Endothelial cell of umbilical vein (primary cell): ENCODE results near the gene LRIT2. TPM values are rescaled to one million over a fixed set of nuclear protein-coding genes. Genes with fewer than 3 reads are reported as not detected.

Source experiments
- BruUV-seq: library from RNA; stranded (reverse); fragments of 400-500 nt; replicated peaks from 2 replicates; lab custom pipeline; 2021; lab: Mats Ljungman, UMichigan
- CTCF ChIA-PET: fragments of 300-600, 350-600 bp; sonication (Branson Sonifier 250); formaldehyde crosslinking; loops from one replicate; lab custom pipeline; 2021; ENCODE audit warnings: antibody characterized with exemption, inconsistent platforms; lab: Charles Lee
- POLR2A ChIA-PET: fragments of 300-600, 350-600 bp; sonication (Branson Sonifier 250); formaldehyde crosslinking; loops from one replicate; lab custom pipeline; 2021; ENCODE audit warnings: antibody characterized with exemption, inconsistent platforms; lab: Charles Lee
- DNase-seq: peaks from one replicate; pipeline ENCODE4 v3.0.0-alpha.2; 2011; ENCODE audit warnings: low read depth, low spot score
- FAIRE-seq: peaks from 2 replicates; lab custom pipeline; 2011; peaks lifted over from hg19 to GRCh38; lab: Jason Lieb, UNC
- H2AFZ ChIP-seq: 2 replicates; pipeline ENCODE4 v1.6.0; 2012; ENCODE audit warnings: low read depth, low read length, control low read depth, inconsistent platforms
- H3K27ac ChIP-seq: 2 replicates; pipeline ENCODE4 v1.5.1; 2011; ENCODE audit warnings: low read depth, mild to moderate bottlenecking, control low read depth, low read length, moderate library complexity; ENCODE audit not compliant: insufficient read depth
- H3K27me3 ChIP-seq, 2 experiments: 2 replicates each; pipeline versions ENCODE4 v1.6.0 to v1.6.1; 2011; ENCODE audit warnings: low read length in 2 of 2, mixed read lengths in 1 of 2; ENCODE audit not compliant: control insufficient read depth in 2 of 2, insufficient read depth in 2 of 2
- H3K36me3 ChIP-seq, 2 experiments: 2 replicates in 1 of 2; 3 replicates in 1 of 2; pipeline ENCODE4 v1.5.1; 2011; ENCODE audit warnings: low read length in 2 of 2, mild to moderate bottlenecking in 1 of 2, moderate library complexity in 1 of 2; ENCODE audit not compliant: control insufficient read depth in 2 of 2, insufficient read depth in 2 of 2; ENCODE audit errors: extremely low read depth in 1 of 2
- H3K4me1 ChIP-seq: 3 replicates; pipeline ENCODE4 v1.5.1; 2011; ENCODE audit warnings: mild to moderate bottlenecking, low read length; ENCODE audit not compliant: control insufficient read depth, insufficient read depth; ENCODE audit errors: extremely low read depth
- H3K4me2 ChIP-seq: 2 replicates; pipeline ENCODE4 v1.6.1; 2011; ENCODE audit warnings: low read length, control low read depth, mixed read lengths; ENCODE audit not compliant: insufficient read depth
- H3K4me3 ChIP-seq, 3 experiments: fragments of 200-600 bp in 1 of 3; sonication (generic), shearing (Covaris generic) in 1 of 3; replicated peaks in 1 of 3; 2 replicates each; pipeline ENCODE4 v1.5.1; 2011 to 2016; ENCODE audit warnings: control low read depth in 3 of 3, low read length in 3 of 3, mild to moderate bottlenecking in 2 of 3, inconsistent platforms in 1 of 3, low read depth in 1 of 3, moderate library complexity in 1 of 3; ENCODE audit not compliant: insufficient read depth in 1 of 3
- H3K79me2 ChIP-seq: 2 replicates; pipeline ENCODE4 v1.6.0; 2012; ENCODE audit warnings: low read length, inconsistent platforms; ENCODE audit not compliant: control insufficient read depth, insufficient read depth
- H3K9ac ChIP-seq: replicated peaks from 2 replicates; pipeline ENCODE3; 2011; ENCODE audit warnings: low read length, control low read depth; ENCODE audit not compliant: insufficient read depth; ENCODE audit errors: extremely low read depth
- H3K9me1 ChIP-seq: replicated peaks from 3 replicates; pipeline ENCODE4 v1.6.0; 2011; ENCODE audit warnings: mild to moderate bottlenecking, low read length; ENCODE audit not compliant: control insufficient read depth, insufficient read depth; ENCODE audit errors: extremely low read depth
- H3K9me3 ChIP-seq: replicated peaks from 2 replicates; pipeline ENCODE4 v1.5.1; 2012; ENCODE audit warnings: low read length, inconsistent platforms; ENCODE audit not compliant: control insufficient read depth, insufficient read depth
- H4K20me1 ChIP-seq: replicated peaks from 2 replicates; pipeline ENCODE3; 2011; ENCODE audit warnings: mild to moderate bottlenecking, low read length; ENCODE audit not compliant: control insufficient read depth, insufficient read depth; ENCODE audit errors: extremely low read depth
- CTCF ChIP-seq, 2 donors: IDR thresholded peaks; 1 replicate in 1 of 2; 2 replicates in 1 of 2; pipeline ENCODE4 v1.5.1; 2011; ENCODE audit warnings: low read length in 2 of 2, mild to moderate bottlenecking in 2 of 2, moderate library complexity in 2 of 2, control low read depth in 1 of 2, inconsistent platforms in 1 of 2, low read depth in 1 of 2; ENCODE audit not compliant: insufficient read depth in 1 of 2; ENCODE audit errors: extremely low read depth in 1 of 2
- EZH2 ChIP-seq: IDR thresholded peaks from 2 replicates; pipeline ENCODE4 v1.6.1; 2012; ENCODE audit warnings: borderline replicate concordance, low read depth, mild to moderate bottlenecking, moderate library complexity, low read length, inconsistent platforms; ENCODE audit not compliant: severe bottlenecking
- FOS ChIP-seq: IDR thresholded peaks from 2 replicates; pipeline ENCODE4 v1.6.1; 2011; ENCODE audit warnings: mild to moderate bottlenecking, low read length, moderate library complexity, borderline replicate concordance; ENCODE audit not compliant: insufficient read depth
- GATA2 ChIP-seq: IDR thresholded peaks from 2 replicates; pipeline ENCODE4 v1.7.0; 2011; ENCODE audit warnings: low read depth, mild to moderate bottlenecking, moderate library complexity, mixed read lengths, low read length; ENCODE audit not compliant: insufficient read length, insufficient read depth
- JUN ChIP-seq: IDR thresholded peaks from 2 replicates; pipeline ENCODE4 v1.6.1; 2011; ENCODE audit warnings: borderline replicate concordance, low read depth; ENCODE audit not compliant: insufficient read length, insufficient read depth
- MAX ChIP-seq: IDR thresholded peaks from 2 replicates; pipeline ENCODE4 v1.6.1; 2011; ENCODE audit not compliant: insufficient read depth, insufficient read length
- MYC ChIP-seq: IDR thresholded peaks from one replicate; pipeline ENCODE4 v1.6.1; 2011; ENCODE audit warnings: mild to moderate bottlenecking, low read depth, low read length
- POLR2A ChIP-seq: IDR thresholded peaks from 2 replicates; pipeline ENCODE4 v1.6.1; 2012; ENCODE audit warnings: low read depth, mild to moderate bottlenecking, control low read depth, low read length
- POLR2AphosphoS5 ChIP-seq: IDR thresholded peaks from 2 replicates; pipeline ENCODE4 v1.6.1; 2012; ENCODE audit warnings: low read depth, mild to moderate bottlenecking, control low read depth, low read length, moderate library complexity; ENCODE audit not compliant: insufficient read depth
- dilution Hi-C: fragments of 300-500 bp; cut with MboI; formaldehyde crosslinking; loops from one replicate; pipeline ENCODE4 v1.15.0; 2019; ENCODE audit warnings: low sequenced_read_pairs; ENCODE audit not compliant: extremely low pct_ligation_motif_present
- intact Hi-C: fragments of 100-400 bp; cut with micrococcal nuclease; formaldehyde crosslinking; loops from one replicate; pipeline ENCODE4 v1.10.0; 2022
- polyA plus RNA-seq, 4 experiments: library from polyadenylated mRNA; depleted of rRNA in 3 of 4; stranded (reverse) in 3 of 4; unstranded in 1 of 4; fragments of >200 nt; gene quantifications; 2 replicates each; pipeline versions ENCODE4 v1.2.1 to v1.2.3, GENCODE V29; 2011 to 2012; ENCODE audit warnings: missing spikeins in 1 of 4
- total RNA-seq: library from RNA; stranded (reverse); gene quantifications from 2 replicates; pipeline ENCODE4 v1.2.3, GENCODE V29; 2021

LRIT2 gene
- total and polyA plus RNA-seq, 2 donors (not counting 3 experiments of a cell fraction or from before 2014, with no cell fraction given) = not detected

- Histone ChIP-seq H3K9me3 (no peaks in the 10 kb centered on the region), H3K4me3 (no peak overlapping the region), H2AFZ (no peak overlapping the region), H3K9me1 (no peaks in the 10 kb centered on the region), H3K27me3 (peaks cover 4 to 11% of the 10 kb centered on the region in 2 experiments), H3K36me3 (no peaks in the 10 kb centered on the region), H3K9ac (no peak overlapping the region), H3K4me1 (no peaks in the 10 kb centered on the region), H3K4me2 (no peak overlapping the region), H3K27ac (no peak overlapping the region), H3K79me2 (no peaks in the 10 kb centered on the region), H4K20me1 (no peaks in the 10 kb centered on the region)
- ChIA-PET CTCF (interaction anchor here (11.1 kb wide), 1 partner anchor 275 kb away, joined by 510 read pairs; no protein-coding TSS in a partner anchor), POLR2A (no interaction called here)
- intact Hi-C loops (no loop called here), dilution Hi-C loops (no loop called here)
- no TSS peak for BruUV-seq
- no peak for FAIRE-seq
- DNase-seq = no peak
- TF ChIP-seq CTCF (IDR thresholded peaks at IDR 0.05; ENCODE audit: extremely low read depth in 1 of 2, insufficient read depth in 1 of 2, low read depth in 1 of 2, low read length in 2 of 2) = no peak
- no peak for TF ChIP-seq JUN
- TF ChIP-seq MYC = no peak
- no peak for TF ChIP-seq MAX
- no peak for TF ChIP-seq POLR2AphosphoS5
- no peak for TF ChIP-seq FOS
- no peak for TF ChIP-seq GATA2
- TF ChIP-seq EZH2 = no peak
- no peak for TF ChIP-seq POLR2A
Measured at GRCh38 chr10:84262190-84262956, 37.0 kb upstream of the LRIT2 start.
